DND-41 (cell line): ENCODE results near the gene RELN.
"Not testable (repeated sequence)": the region's sequence is repeated elsewhere in the genome, so short reads cannot be mapped to it uniquely, and the experiment has no call there.

Experiments used
- ATAC-seq: fragments of 200-7000 bp; cut with Tn5 transposase; 3 replicates; pipeline ENCODE4 v1.9.1; 2021; ENCODE audit warnings: low read depth; ENCODE audit not compliant: insufficient read depth
- DNase-seq: peaks from one replicate; pipeline ENCODE4 v3.0.0-alpha.2; 2020
- H2AFZ ChIP-seq: 2 replicates; pipeline ENCODE4 v1.6.0; 2012; ENCODE audit warnings: low read depth, low read length
- H3K27ac ChIP-seq: 2 replicates; pipeline ENCODE4 v1.5.1; 2012; ENCODE audit warnings: low read length, inconsistent platforms
- H3K27me3 ChIP-seq: fragments of 200-600 bp; sonication (generic); 2 replicates; pipeline ENCODE4 v1.6.0; 2012; ENCODE audit warnings: low read length, mild to moderate bottlenecking, inconsistent platforms; ENCODE audit not compliant: insufficient read depth, poor library complexity
- H3K36me3 ChIP-seq: 2 replicates; pipeline ENCODE4 v1.5.1; 2012; ENCODE audit warnings: low read length, inconsistent platforms; ENCODE audit not compliant: insufficient read depth
- H3K4me1 ChIP-seq: 2 replicates; pipeline ENCODE4 v1.5.1; 2012; ENCODE audit warnings: mild to moderate bottlenecking, low read length; ENCODE audit not compliant: insufficient read depth
- H3K4me2 ChIP-seq: 2 replicates; pipeline ENCODE4 v1.6.0; 2012; ENCODE audit warnings: mild to moderate bottlenecking, moderate library complexity, low read length, inconsistent platforms; ENCODE audit not compliant: insufficient read depth
- H3K4me3 ChIP-seq, 2 experiments: fragments of 200-600 bp in 1 of 2; shearing (Covaris generic) in 1 of 2; 2 replicates each; pipeline ENCODE4 v1.5.1; 2012 to 2016; ENCODE audit warnings: inconsistent platforms in 2 of 2, low read length in 2 of 2, mild to moderate bottlenecking in 2 of 2, low read depth in 1 of 2, moderate library complexity in 1 of 2
- H3K79me2 ChIP-seq: 2 replicates; pipeline ENCODE4 v1.6.0; 2012; ENCODE audit warnings: low read length, inconsistent platforms; ENCODE audit not compliant: insufficient read depth
- H3K9ac ChIP-seq: 2 replicates; pipeline ENCODE4 v1.6.0; 2012; ENCODE audit warnings: low read depth, mild to moderate bottlenecking, inconsistent platforms, low read length, moderate library complexity
- H3K9me3 ChIP-seq: 2 replicates; pipeline ENCODE4 v1.5.1; 2012; ENCODE audit warnings: low read length, moderate library complexity, mild to moderate bottlenecking, inconsistent platforms; ENCODE audit not compliant: insufficient read depth, severe bottlenecking
- H4K20me1 ChIP-seq: 2 replicates; pipeline ENCODE4 v1.6.0; 2012; ENCODE audit warnings: low read length; ENCODE audit not compliant: insufficient read depth
- EZH2 ChIP-seq: IDR thresholded peaks from 3 replicates; pipeline ENCODE4 v1.6.1; 2012; ENCODE audit warnings: borderline replicate concordance, low read depth, mild to moderate bottlenecking, moderate library complexity, low read length, inconsistent platforms; ENCODE audit not compliant: severe bottlenecking
- TF ChIP-seq, protein P1 (sequence below): IDR thresholded peaks from 2 replicates; pipeline ENCODE4 v1.5.1; 2012; ENCODE audit warnings: borderline replicate concordance, low read length, moderate library complexity, mild to moderate bottlenecking; ENCODE audit not compliant: poor library complexity, severe bottlenecking; ENCODE audit errors: extremely low read depth

Gene RELN

DNA sequence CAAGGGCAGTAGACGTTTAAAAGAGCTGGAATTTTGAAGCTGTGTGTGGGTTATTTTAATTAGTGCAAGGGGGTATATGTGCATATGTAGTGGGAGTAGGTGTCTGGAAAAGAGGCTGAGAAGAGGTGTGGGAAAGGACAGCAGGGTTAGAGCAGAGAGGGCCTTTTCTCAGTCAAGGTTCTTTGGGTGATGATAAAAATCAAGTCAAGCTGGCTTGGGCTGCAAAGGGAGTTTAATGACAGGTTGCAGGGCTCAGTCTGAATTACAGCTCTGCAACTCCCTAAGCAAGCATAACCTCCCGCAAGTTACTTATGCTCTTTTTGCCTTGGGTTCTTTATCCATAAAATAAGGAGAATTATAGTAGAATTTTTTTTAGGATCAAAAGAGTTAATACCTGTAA is 83.5 kb downstream of the RELN start:
- Histone ChIP-seq H3K79me2 (no peaks in the 10 kb centered on the region), H3K36me3 (no peaks in the 10 kb centered on the region), H3K4me3 (no peak overlapping the region), H3K27me3 (no peaks in the 10 kb centered on the region), H3K4me1 (no peaks in the 10 kb centered on the region), H3K27ac (no peak overlapping the region), H3K9ac (no peak overlapping the region), H3K9me3 (no peaks in the 10 kb centered on the region), H3K4me2 (no peak overlapping the region), H4K20me1 (no peaks in the 10 kb centered on the region), H2AFZ (no peak overlapping the region)
- DNase-seq (no peak), ATAC-seq (no peak)
- TF ChIP-seq EZH2: no peak
- TF ChIP-seq, protein P1, sequence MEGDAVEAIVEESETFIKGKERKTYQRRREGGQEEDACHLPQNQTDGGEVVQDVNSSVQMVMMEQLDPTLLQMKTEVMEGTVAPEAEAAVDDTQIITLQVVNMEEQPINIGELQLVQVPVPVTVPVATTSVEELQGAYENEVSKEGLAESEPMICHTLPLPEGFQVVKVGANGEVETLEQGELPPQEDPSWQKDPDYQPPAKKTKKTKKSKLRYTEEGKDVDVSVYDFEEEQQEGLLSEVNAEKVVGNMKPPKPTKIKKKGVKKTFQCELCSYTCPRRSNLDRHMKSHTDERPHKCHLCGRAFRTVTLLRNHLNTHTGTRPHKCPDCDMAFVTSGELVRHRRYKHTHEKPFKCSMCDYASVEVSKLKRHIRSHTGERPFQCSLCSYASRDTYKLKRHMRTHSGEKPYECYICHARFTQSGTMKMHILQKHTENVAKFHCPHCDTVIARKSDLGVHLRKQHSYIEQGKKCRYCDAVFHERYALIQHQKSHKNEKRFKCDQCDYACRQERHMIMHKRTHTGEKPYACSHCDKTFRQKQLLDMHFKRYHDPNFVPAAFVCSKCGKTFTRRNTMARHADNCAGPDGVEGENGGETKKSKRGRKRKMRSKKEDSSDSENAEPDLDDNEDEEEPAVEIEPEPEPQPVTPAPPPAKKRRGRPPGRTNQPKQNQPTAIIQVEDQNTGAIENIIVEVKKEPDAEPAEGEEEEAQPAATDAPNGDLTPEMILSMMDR: no peak

- peaks cover 1% of the 10 kb centered on the region for H3K27me3 ChIP-seq
- H2AFZ ChIP-seq: no peak overlapping the region
- H3K9ac ChIP-seq: no peak overlapping the region
- no peaks in the 10 kb centered on the region for H3K36me3 ChIP-seq
- no peaks in the 10 kb centered on the region for H4K20me1 ChIP-seq
- H3K9me3 ChIP-seq: no peaks in the 10 kb centered on the region
- TF ChIP-seq, protein P1: no peak
- TF ChIP-seq EZH2: no peak
- no peaks in the 10 kb centered on the region for H3K4me1 ChIP-seq
- ATAC-seq (no peak), DNase-seq (no peak)
- no peak overlapping the region for H3K27ac ChIP-seq
- H3K4me3 ChIP-seq: no peak overlapping the region
- no peak overlapping the region for H3K4me2 ChIP-seq
- no peaks in the 10 kb centered on the region for H3K79me2 ChIP-seq
Observed at GRCh38 chr7:103902917-103903316, 86.5 kb downstream of the RELN start.

GRCh38 chr7:103896826-103897225 is 92.6 kb downstream of the RELN start:
- DNase-seq, H2AFZ ChIP-seq, H3K4me3 ChIP-seq, H3K36me3 ChIP-seq, H3K79me2 ChIP-seq, H3K9me3 ChIP-seq, H3K27ac ChIP-seq, H3K4me1 ChIP-seq, H4K20me1 ChIP-seq, H3K27me3 ChIP-seq, ATAC-seq, H3K4me2 ChIP-seq, H3K9ac ChIP-seq: not testable (repeated sequence)

DNA sequence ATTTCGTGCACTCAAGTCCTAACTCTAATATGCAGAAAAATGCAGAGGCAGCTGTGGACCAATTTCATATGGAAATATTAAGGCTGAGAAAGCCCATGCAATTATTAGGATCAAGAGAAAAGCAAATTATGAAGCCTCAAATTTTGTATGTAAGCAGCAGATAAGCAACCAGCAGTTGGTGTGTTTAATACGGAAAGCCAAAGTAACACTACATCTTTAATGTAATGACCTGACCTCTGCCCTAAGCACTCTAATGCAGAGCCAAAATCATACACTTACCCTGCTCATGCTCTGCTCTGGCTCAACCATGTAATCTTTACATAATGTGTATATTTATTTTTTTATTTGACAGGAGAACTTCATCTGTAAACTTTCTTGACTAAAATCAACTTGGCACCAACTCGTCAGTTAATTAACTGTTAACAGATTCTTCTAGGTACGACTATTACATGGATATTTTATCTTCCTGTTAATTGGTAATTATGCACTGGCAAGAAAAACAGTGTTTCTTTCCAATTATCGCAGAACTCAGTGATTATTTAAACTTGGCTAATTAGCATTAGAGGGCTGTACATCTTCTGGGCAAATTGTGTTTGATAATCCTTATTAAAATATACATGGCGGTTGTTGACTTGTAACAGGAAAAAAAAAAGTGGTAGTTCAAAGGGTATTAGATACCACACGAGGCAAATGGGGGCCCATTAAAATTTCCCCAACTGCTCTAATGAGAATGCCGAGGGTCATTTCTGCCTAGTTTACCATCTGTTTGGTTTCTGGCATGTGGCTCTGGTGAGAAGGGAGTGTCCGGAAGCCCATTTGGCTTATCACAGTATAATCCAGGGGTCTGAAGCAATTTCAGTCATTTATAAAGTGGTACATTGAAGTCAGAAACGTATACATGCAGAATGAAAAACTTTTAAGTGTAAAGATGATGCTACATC is 94.5 kb downstream of the RELN start:
- H3K4me2 ChIP-seq: no peak overlapping the region
- H3K9ac ChIP-seq: no peak overlapping the region
- TF ChIP-seq, protein P1: no peak
- no peak for TF ChIP-seq EZH2
- DNase-seq (no peak), ATAC-seq (no peak)
- no peak overlapping the region for H3K27ac ChIP-seq
- no peaks in the 10 kb centered on the region for H3K4me1 ChIP-seq
- no peaks in the 10 kb centered on the region for H3K9me3 ChIP-seq
- no peaks in the 10 kb centered on the region for H4K20me1 ChIP-seq
- no peaks in the 10 kb centered on the region for H3K36me3 ChIP-seq
- H3K4me3 ChIP-seq: no peak overlapping the region
- H3K27me3 ChIP-seq: peaks cover 4% of the 10 kb centered on the region
- no peak overlapping the region for H2AFZ ChIP-seq
- H3K79me2 ChIP-seq: no peaks in the 10 kb centered on the region
